NCI-H2029 treated with DMSO at 0.1 percent for 48 hours (cell line): ENCODE results near the gene MRPL11.
"Not testable (repeated sequence)": the region's sequence is repeated elsewhere in the genome, so short reads cannot be mapped to it uniquely, and the experiment has no call there.

Experiments
- DNase-seq: peaks from one replicate; lab custom pipeline; 2025; lab: John Stamatoyannopoulos, UW

The MRPL11 gene

DNA sequence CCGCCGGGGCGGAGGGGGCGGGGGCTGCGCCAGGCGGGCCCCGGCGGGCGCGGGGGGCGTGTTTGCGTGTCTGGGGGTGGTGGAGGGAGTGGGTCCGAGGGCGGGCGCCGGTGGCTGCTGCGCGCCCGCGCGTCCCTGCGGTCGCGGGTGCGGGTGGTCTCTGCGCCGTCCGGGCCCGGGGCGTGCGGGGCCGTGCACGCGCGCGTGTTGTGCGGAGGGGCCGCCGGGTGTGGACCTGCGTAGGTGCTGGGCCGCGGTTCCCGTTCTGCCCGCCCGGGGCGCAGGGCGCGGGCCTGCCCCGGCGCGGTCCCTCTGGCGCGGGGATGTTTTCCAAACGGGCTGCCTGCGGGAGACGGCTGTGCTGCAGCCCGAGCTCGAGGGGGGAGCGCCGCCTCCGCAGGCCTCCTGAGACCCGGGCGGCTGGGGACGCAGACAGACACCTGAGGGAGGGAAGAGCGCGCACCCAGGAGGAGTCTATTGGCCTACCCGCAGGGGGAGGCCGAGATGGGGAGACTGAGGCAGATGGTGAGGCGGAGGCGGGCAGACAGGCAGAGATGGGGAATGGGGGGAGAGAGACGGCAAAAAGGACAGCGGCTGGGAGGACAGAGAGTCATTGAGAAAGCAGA is 28.5 kb upstream of the MRPL11 start:
- no peak for DNase-seq

DNA sequence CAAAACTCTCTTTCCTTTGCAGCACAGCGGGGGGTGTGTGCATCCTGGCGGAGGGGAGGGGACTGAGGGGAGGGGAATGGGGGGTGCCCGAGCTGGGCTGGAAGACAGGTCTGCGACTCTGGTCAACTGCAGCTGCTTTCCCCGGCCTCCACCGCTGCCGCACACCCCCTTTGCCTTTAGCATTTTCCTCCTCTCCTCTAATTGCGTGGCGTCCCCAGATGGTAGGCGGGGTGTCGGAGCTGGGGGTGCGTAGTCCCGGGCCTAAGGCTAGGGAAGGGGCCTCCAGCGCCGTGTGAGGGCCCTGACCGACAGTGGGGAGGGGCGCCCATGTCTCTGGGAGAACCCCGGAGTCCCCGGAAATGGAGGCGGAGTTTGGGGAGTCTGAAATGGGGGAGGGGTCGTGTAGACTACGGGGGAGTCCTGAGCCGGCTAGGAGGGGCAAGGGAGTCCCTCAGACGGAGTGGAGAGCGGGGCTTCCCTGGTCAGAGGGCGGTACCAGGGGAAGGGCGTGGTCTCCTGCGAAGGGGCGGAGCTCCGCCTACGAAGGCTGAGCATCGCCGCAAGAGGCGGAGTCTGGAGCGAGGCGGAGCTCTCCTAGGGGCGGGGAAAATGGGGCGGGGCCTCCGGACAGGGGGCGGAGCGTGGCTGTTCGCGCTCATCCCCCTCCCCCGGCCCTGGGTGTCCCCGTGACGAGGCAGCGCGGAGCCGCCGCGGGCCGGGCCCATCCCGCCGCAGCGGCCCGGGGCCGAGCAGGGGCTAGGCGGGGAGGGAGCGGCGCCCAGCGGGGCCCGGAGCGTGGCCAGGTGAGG is 27.8 kb upstream of the MRPL11 start, which contains the start of gene PELI3:
Gene PELI3, plus strand, starts transcription at position 681 of the 809 bp plus-strand sequence. CDS start 1,224 bp downstream, outside the sequence.
- peak; percentile 63 for DNase-seq

DNA sequence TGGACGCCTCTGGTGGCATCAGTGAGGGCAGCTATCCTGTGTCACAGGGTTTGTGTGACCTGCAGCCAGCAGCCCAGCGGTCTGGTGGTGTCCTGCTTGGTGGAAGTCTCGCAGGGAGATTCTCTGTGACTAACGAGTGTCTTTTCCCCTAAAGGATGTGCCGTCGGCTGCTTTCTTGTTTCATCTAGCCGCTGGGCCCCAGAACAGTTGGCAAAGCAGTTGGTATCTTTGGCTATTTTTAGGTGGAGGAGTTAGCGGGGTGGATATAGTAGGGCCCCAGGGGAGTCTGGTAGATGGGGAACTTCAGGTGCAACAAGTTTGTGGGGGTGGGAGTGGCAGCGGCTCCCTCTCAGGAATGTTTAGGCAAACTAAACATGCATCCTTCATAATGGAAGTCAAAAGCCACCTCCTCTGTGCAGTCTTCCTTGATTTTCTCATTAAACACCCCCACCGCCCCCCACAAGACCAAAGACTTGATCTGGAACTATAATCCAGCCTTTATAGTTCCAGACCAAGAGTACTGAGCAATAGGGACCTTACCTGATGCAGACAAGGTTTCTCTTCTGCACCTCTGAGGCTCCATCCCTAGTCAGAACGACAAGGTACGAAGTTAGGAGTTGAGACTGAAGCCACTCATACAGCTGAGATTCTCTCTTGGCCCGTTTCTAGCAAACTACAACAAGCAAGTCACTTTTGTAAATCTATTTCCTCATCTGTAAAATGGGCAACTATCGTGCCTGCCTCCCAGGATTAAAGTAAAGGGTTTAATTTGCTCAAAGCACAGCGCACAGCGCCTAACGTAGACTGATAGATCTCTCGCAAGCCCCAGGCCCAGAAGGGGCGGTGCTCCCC is 27.0 kb upstream of the MRPL11 start:
- DNase-seq: no peak

DNA sequence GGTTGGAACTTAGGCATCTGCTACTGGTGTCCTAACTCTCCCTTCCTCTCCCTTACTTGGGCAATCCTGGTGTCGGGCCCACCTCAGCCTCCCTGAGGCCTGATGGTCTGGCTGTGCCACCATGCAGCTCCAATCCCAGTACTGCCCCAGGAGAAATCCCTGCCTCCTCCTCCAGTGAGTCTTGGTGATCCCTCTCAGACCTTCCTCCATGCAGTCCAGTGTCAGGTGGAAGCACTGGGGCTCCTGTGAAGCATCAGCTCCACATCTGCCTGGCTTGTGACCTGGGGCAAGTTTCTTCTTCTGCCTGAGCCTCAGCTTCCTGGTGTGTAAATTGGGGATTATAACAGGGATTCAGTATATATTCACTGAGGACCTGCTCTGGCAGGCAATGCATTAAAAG is 26.3 kb upstream of the MRPL11 start:
- DNase-seq: no peak

DNA sequence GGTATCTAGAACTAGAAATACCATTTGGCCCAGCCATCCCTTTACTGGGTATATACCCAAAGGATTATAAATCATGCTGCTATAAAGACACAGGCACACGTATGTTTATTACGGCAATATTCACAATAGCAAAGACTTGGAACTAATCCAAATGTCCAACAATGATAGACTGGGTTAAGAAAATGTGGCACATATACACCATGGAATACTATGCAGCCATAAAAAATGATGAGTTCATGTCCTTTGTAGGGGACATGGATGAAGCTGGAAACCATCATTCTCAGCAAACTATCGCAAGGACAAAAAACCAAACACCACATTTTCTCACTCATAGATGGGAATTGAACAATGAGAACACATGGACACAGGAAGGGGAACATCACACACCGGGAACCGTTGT is 25.5 kb upstream of the MRPL11 start:
- DNase-seq: not testable (repeated sequence)

DNA sequence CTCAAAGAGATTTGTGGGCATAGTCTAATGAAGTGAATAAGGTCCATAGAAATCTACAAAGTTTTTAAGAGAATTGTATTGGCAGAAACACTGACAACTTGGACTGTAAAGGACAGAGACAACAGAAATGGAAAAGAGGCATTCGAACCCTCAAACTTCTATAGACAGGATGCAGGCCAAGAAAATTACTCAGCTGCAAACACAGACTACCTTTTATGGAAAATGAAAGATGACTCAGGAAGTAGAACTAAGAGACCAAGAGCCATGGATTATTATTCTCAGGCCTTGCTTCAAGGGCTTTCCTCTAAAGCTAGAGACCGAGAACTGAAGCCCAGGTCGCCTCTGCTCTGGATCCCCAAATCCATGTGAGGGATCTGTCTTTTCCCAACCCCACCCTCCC is 24.3 kb upstream of the MRPL11 start:
- no peak for DNase-seq

DNA sequence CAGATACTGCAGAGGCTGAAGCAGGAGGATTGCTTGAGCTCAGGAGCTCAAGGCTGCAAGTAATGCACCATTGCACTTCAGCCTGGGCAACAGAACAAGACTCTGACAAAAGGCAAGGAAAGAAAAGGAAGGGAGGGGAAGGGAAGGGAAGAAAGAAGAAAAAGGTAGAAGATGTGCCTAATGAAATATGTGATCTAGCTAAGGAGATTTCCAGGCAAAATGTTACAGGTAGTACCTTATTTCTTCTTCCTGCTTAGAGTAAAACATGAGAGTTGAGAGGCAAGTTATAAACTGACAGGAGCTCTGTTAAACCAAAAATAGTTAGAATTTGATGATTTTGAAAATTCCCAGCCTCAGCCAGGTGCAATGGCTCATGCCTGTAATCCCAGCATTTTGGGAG is 23.4 kb upstream of the MRPL11 start:
- no peak for DNase-seq

DNA sequence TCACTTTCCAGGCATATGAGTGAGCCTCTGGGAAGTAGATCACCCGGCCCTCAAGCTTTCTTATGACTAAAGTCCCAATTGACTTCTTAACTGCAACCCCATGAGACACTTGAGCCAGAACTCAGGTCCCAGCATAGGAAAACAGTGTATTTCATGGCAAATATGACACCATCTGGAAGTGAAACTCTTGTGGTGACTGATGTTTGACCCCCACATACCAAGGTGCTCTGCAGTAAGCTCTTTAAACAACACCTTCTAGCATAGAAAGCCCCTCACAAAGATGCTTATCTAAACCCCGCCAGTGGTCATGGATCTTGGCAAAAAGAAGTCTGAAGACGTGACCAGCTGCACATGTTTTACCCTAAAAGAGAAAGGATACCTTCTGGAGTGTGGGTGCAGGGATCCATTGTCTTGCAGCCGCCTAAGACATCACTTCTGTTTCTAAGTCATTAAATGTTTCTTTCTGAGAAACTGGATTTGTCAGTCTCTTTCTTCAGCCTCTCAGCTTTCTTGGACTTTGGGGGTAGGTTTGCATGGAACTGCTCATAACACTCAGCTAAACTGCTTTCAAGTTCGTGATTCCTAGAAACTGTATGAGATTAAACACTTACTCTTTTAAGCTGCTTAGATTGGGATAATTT is 20.6 kb upstream of the MRPL11 start:
- DNase-seq: no peak

DNA sequence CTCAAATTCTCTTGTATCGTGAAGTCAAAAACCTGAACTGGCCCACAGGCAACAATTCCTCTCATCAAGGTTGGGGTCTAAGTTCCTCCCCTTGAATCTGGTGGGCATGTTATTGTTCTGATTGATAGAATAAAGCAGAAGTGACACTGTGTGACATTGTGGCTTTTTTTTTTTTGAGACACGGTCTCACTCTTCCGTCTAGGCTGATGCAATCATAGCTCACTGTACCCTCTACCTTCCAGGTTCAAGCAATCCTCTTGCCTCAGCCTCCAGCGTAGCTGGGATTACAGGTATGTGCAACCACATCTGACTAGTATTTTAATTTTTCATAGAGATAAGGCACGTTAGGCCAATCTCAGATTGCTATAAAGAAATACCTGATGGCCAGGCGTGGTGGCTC is 19.2 kb upstream of the MRPL11 start:
- no peak for DNase-seq

DNA sequence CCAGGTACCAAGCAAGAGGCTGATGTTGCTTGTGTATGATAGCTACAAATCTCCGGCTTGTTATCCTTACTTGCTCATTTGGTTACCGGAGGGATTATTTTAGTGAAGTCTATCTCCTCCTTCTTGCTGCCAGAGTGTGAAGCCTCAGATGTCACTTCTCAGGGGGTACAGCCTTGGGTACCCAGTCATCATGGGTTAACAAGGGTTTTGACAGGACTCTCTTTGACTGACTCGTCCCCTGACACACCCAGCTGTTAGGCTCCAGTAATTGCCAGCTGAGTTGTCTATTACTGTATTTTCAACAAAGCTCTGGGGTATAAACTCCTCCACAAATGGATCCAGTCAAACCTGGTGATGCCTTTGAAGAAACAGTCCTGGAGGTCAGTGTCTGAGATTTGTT is 16.2 kb upstream of the MRPL11 start:
- DNase-seq: no peak

DNA sequence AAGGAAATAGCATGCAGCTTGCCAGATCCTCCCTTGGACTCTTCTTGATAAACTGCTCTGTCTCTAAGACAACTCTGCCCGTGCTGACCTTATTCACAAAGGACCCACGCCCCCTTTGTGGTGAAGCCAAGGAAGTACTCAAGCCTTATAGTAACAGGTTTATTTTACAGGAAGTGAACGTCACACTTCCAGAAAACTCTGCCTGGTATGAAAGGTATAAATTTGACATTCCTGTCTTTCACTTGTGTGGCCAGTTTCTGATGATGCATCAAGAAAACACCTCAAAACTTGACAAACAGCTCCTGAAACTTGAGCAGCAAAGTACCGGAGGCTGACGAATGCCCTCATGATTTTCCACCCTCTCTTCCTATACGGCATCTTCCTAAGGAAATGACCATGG is 15.6 kb upstream of the MRPL11 start:
- no peak for DNase-seq

DNA sequence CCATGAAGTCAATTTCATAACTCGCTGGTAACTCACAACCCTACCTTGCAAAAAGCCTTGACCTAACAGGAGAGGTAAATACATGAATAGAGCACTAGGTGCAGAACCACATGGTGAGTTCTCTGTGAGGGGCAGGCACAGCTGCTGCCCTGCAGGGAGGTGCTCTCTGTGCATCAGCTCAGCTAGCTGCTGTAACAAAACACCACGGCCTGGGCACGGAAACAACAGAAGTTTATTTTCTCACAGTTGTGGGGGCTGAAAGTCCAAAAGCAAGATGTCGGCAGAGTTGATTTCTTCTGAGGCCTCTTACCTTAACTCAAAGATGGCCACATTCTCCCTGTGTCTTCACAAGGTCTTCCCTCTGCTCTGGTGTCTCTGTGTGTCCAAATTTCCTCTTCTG is 13.0 kb upstream of the MRPL11 start:
- no peak for DNase-seq

DNA sequence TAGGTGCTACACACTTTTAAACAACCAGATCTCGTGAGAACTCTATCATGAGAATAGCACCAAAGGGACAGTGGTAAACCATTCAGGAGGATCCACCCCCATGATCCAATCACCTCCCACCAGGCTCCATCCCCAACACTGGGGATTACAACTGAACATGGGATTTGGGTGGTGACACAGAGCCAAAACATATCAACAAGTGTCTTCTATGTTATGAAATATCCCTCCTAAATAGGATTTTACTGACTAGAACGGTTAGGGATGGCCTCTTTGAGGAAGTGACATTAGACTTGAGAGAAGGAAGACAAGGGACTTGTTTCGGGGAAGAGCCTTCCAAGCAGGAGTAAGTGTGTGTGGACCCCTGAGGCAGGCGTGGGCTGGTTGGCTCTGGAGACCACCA is 11.9 kb upstream of the MRPL11 start:
- no peak for DNase-seq

DNA sequence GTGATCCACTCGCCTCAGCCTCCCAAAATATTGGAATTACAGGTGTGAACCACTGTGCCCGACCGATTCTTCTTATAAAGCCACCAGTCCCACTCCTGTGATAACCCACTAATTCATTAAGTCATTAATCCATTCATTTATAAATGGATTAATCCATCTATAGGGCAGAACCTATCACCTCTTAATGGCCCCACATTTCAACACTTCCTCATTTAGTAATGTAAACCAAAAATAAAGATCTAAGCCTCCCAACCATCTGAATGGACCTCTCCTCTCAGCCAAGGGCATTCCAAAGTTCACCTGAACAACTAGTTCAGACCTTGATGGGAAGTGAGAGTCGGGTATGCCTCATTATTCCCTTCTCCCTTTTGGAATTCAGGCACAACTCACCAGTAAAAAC is 9.9 kb upstream of the MRPL11 start:
- no peak for DNase-seq

DNA sequence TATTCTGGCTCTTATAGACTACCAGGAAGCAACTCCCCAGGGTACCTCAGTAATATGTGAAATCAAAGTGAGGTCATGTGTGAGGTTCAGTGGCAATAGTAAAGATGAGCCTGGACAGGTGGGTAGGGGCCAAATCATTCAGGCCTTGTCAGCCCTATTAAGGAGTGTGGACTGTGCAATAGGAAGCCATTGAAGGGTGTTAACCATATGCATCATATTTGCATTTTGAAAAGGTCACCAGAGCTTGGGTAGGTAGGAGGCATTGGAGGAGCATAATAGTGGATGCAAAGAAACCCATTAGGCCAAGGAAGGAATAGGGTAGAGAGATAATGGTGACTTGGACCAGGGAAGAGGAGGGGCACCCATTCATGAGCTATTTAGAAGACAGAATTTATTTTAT is 8.4 kb upstream of the MRPL11 start:
- DNase-seq: no peak

DNA sequence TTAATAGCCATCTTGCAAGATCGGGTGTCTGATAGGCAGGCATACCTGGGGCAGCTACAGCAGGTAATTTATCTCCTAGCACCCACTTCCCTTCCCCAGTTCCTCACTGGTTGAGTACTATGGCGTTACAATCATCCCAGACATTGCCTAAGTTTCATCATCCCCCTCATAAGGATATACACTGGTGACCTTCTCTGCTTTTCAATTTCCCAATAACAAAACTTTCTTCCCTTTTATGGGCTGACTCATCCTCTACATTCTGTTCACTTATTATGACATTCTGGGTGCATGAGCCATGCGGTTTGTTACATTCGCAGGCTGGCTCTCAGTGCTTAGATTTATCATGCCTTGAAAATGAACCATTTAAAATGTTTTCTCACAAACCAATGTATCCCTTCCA is 5.0 kb upstream of the MRPL11 start:
- DNase-seq: no peak

DNA sequence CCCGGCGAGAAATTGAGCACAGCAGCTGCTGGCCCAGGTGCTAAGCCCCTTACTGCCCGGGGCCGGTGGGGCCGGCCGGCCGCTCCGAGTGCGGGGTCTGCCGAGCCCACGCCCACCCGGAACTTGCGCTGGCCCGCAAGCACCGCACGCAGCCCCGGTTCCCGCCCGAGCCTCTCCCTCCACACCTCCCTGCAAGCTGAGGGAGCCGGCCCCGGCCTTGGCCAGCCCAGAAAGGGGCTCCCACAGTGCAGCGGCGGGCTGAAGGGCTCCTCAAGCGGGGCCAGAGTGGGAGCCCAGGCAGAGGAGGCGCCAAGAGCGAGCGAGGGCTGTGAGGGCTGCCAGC is 2.3 kb upstream of the MRPL11 start:
- not testable (repeated sequence) for DNase-seq

DNA sequence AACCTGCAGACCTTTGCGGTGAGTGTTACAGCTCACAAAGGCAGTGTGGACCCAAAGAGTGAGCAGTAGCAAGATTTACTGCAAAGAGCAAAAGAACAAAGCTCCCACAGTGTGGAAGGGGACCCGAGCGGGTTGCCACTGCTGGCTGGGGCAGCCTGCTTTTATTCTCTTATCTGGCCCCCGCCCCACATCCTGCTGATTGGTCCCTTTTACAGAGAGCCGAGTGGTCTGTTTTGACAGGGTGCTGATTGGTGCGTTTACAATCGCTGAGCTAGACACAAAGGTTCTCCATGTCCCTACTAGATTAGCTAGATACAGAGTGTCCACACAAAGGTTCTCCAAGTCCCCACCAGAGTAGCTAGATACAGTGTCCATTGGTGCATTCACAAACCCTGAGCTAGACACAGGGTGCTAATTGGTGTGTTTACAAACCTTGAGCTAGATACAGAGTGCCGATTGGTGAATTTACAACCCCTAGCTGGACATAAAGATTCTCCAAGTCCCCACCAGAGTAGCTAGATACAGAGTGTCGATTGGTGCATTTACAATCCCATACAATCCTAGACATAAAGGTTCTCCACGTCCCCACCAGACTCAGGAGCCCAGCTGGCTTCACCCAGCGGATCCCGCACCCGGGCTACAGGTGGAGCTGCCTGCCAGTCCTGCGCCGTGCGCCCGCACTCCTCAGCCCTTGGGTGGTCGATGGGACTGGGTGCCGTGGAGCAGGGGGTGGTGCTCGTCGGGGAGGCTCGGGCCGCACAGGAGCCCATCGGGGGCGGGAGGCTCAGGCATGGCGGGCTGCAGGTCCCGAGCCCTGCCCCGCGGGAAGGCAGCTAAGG is 1.7 kb upstream of the MRPL11 start:
- DNase-seq: not testable (repeated sequence)

DNA sequence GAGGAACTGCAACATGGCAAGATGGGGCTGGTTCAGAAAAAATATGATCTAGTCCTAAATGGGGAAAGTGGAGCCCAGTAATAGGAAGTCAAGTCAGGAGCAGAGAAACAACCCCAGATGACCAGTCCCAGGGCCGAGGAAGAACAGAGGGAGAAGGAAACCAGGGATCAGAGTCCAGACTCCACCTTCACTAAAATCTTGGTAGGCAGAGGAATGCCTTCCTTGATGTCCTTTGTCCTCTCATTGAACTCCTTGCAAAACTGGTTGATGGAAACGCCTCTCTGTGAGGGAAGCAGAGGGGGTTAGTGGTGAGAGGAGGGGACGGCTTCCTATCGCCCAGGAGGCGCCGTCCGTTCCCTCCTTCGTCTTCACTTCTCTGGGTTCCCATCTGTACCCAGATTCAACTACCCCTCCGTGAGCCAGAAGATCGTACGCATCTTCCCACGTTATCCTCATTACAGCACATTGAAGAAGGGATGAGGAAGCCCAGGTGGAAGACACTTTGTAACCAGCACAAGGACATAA is 607 bp downstream of the MRPL11 start:
- no peak for DNase-seq

DNA sequence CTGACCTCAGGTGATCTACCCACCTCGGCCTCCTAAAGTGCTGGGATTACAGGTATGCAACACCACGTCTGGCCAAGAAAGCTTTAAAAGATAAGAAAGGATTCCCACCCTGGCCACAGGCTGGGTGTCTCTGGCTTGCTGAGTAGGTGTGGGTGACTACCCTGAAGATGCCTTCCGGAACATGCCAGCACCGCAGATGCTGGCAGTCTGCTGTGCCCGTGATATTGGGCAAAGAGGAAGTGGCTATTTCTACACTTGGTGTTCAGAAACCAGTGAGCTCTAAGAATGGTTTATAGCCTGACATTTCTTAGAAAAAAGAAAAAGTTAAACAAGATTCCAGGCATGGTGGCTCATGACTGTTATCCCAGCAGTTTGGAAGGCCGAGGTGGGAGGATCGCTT is 6.1 kb downstream of the MRPL11 start:
- no peak for DNase-seq

DNA sequence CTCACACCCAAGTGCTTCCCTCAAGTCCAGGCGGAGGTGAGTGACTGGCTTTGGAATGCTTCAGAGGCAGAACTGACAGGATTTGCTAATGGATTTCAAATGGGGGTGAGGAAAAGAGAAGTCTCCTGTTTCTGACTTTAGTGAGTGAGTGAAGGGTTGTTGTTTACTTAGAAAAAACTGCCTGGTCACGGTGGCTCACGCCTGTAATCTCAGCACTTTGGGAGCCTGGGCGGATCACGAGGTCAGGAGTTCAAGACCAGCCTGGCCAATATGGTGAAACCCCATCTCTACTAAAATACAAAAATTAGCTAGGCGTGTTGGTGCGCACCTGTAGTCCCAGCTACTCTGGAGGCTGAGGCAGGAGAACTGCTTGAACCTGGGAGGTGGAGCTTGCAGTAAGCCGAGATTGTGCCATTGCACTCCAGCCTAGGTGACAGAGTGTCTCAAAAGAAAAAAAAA is 6.7 kb downstream of the MRPL11 start:
- DNase-seq: not testable (repeated sequence)
